OCI-LY1 (cell line): ENCODE data around the gene FANCE.

Experiments used
- H2AFZ ChIP-seq: fragments of 200-600 bp; sonication (generic), shearing (Covaris generic); 2 replicates; pipeline ENCODE4 v1.6.0; 2014; ENCODE audit warnings: antibody characterized with exemption, mild to moderate bottlenecking, low read length
- H3F3A ChIP-seq: fragments of 200-600 bp; sonication (generic), shearing (Covaris generic); 2 replicates; pipeline ENCODE4 v1.6.0; 2014; ENCODE audit warnings: mild to moderate bottlenecking, antibody characterized with exemption, low read length, moderate library complexity; ENCODE audit not compliant: insufficient read depth
- H3K27ac ChIP-seq: fragments of 200-600 bp; sonication (generic); 2 replicates; pipeline ENCODE4 v1.5.1; 2014; ENCODE audit warnings: low read length, mixed run types, mild to moderate bottlenecking, low read depth; ENCODE audit not compliant: poor library complexity, severe bottlenecking
- H3K27me3 ChIP-seq: fragments of 200-600 bp; sonication (generic); 2 replicates; pipeline ENCODE4 v1.6.0; 2014; ENCODE audit warnings: antibody characterized with exemption, mild to moderate bottlenecking, low read length, moderate library complexity; ENCODE audit not compliant: insufficient read depth
- H3K36me3 ChIP-seq: fragments of 200-600 bp; sonication (generic); 2 replicates; pipeline ENCODE4 v1.6.1; 2014; ENCODE audit warnings: mild to moderate bottlenecking, antibody characterized with exemption, low read length, moderate library complexity, mixed read lengths; ENCODE audit not compliant: insufficient read depth
- H3K4me1 ChIP-seq: fragments of 200-600 bp; sonication (generic); 2 replicates; pipeline ENCODE4 v1.5.1; 2014; ENCODE audit warnings: mild to moderate bottlenecking, low read length, moderate library complexity; ENCODE audit not compliant: insufficient read depth, severe bottlenecking
- H3K4me2 ChIP-seq: fragments of 200-600 bp; sonication (generic), shearing (Covaris generic); 2 replicates; pipeline ENCODE4 v1.6.1; 2014; ENCODE audit warnings: low read length
- H3K4me3 ChIP-seq: fragments of 200-600 bp; sonication (generic); 2 replicates; pipeline ENCODE4 v1.5.1; 2014; ENCODE audit warnings: low read length, low read depth, mild to moderate bottlenecking, mixed read lengths; ENCODE audit not compliant: poor library complexity, severe bottlenecking
- H3K79me2 ChIP-seq: fragments of 200-600 bp; shearing (Covaris generic); 2 replicates; pipeline ENCODE4 v1.6.1; 2016; ENCODE audit warnings: mixed run types, low read length, mixed read lengths; ENCODE audit not compliant: insufficient read depth
- H3K9ac ChIP-seq: fragments of 200-600 bp; sonication (generic), shearing (Covaris generic); 2 replicates; pipeline ENCODE4 v1.6.1; 2014; ENCODE audit warnings: mild to moderate bottlenecking, low read length, mixed read lengths
- H3K9me2 ChIP-seq: fragments of 200-600 bp; sonication (generic), shearing (Covaris generic); 2 replicates; pipeline ENCODE4 v1.6.1; 2014; ENCODE audit warnings: low read depth, mild to moderate bottlenecking, low read length, mixed read lengths
- H3K9me3 ChIP-seq: fragments of 200-600 bp; shearing (Covaris generic); 2 replicates; pipeline ENCODE4 v1.6.1; 2014; ENCODE audit warnings: low read length, mixed read lengths
- H4K20me1 ChIP-seq: fragments of 200-600 bp; sonication (generic), shearing (Covaris generic); 2 replicates; pipeline ENCODE4 v1.6.0; 2016; ENCODE audit warnings: mild to moderate bottlenecking, low read length; ENCODE audit not compliant: insufficient read depth
- CTCF ChIP-seq: fragments of 200-600 bp; sonication (generic), shearing (Covaris generic); IDR thresholded peaks from 2 replicates; pipeline ENCODE4 v1.5.1; 2017; ENCODE audit warnings: mild to moderate bottlenecking, antibody characterized with exemption, low read length, moderate library complexity, mixed read lengths
- EZH2 ChIP-seq: fragments of 200-600 bp; sonication (generic), shearing (Covaris generic); IDR thresholded peaks from 2 replicates; pipeline ENCODE4 v1.8.0; 2017; ENCODE audit warnings: borderline replicate concordance, mixed run types, mild to moderate bottlenecking, antibody characterized with exemption, low read length, moderate library complexity, mixed read lengths

The FANCE gene

GRCh38 chr6:35484921-35485392 lies 32.8 kb downstream of the FANCE start:
- Histone ChIP-seq H4K20me1 (no peaks in the 10 kb centered on the region), H3K27ac (no peak overlapping the region), H3K79me2 (no peaks in the 10 kb centered on the region), H3K9ac (no peak overlapping the region), H3K4me1 (no peaks in the 10 kb centered on the region), H2AFZ (no peak overlapping the region), H3K9me2 (no peaks in the 10 kb centered on the region), H3K4me2 (no peak overlapping the region), H3K36me3 (no peaks in the 10 kb centered on the region), H3K4me3 (no peak overlapping the region), H3F3A (no peaks in the 10 kb centered on the region), H3K27me3 (peaks cover 4% of the 10 kb centered on the region), H3K9me3 (no peaks in the 10 kb centered on the region)
- TF ChIP-seq EZH2 (no peak), CTCF (no peak)

- Histone ChIP-seq H3K4me2 (no peak overlapping the region), H3K79me2 (no peaks in the 10 kb centered on the region), H3K4me3 (no peak overlapping the region), H2AFZ (no peak overlapping the region), H4K20me1 (no peaks in the 10 kb centered on the region), H3K36me3 (no peaks in the 10 kb centered on the region), H3K4me1 (no peaks in the 10 kb centered on the region), H3K27ac (no peak overlapping the region), H3K27me3 (peaks cover 4% of the 10 kb centered on the region), H3K9me3 (no peaks in the 10 kb centered on the region), H3F3A (no peaks in the 10 kb centered on the region), H3K9ac (no peak overlapping the region), H3K9me2 (no peaks in the 10 kb centered on the region)
- no peak for TF ChIP-seq CTCF
- no peak for TF ChIP-seq EZH2
These were observed 33.3 kb downstream of the FANCE start for GRCh38 chr6:35485402-35485877.

GRCh38 chr6:35486005-35486925 lies 34.1 kb downstream of the FANCE start:
- H3K9me3 ChIP-seq = no peaks in the 10 kb centered on the region
- no peaks in the 10 kb centered on the region for H3K9me2 ChIP-seq
- H3K79me2 ChIP-seq = no peaks in the 10 kb centered on the region
- TF ChIP-seq EZH2 (no peak), CTCF (no peak)
- H3K36me3 ChIP-seq = no peaks in the 10 kb centered on the region
- no peaks in the 10 kb centered on the region for H3K4me1 ChIP-seq
- no peaks in the 10 kb centered on the region for H3F3A ChIP-seq
- no peak overlapping the region for H3K9ac ChIP-seq
- H3K4me2 ChIP-seq = no peak overlapping the region
- H4K20me1 ChIP-seq = no peaks in the 10 kb centered on the region
- peaks cover 4% of the 10 kb centered on the region for H3K27me3 ChIP-seq
- H2AFZ ChIP-seq = no peak overlapping the region
- H3K27ac ChIP-seq = no peak overlapping the region
- no peak overlapping the region for H3K4me3 ChIP-seq
